Medulla oblongata (tissue), 1 donor: Measurements from ENCODE around the gene DGKG.

Experiments
- DNase-seq: peaks from one replicate; pipeline ENCODE4 v3.0.0-alpha.2; 2015; ENCODE audit errors: extremely low spot score

Gene DGKG

DNA sequence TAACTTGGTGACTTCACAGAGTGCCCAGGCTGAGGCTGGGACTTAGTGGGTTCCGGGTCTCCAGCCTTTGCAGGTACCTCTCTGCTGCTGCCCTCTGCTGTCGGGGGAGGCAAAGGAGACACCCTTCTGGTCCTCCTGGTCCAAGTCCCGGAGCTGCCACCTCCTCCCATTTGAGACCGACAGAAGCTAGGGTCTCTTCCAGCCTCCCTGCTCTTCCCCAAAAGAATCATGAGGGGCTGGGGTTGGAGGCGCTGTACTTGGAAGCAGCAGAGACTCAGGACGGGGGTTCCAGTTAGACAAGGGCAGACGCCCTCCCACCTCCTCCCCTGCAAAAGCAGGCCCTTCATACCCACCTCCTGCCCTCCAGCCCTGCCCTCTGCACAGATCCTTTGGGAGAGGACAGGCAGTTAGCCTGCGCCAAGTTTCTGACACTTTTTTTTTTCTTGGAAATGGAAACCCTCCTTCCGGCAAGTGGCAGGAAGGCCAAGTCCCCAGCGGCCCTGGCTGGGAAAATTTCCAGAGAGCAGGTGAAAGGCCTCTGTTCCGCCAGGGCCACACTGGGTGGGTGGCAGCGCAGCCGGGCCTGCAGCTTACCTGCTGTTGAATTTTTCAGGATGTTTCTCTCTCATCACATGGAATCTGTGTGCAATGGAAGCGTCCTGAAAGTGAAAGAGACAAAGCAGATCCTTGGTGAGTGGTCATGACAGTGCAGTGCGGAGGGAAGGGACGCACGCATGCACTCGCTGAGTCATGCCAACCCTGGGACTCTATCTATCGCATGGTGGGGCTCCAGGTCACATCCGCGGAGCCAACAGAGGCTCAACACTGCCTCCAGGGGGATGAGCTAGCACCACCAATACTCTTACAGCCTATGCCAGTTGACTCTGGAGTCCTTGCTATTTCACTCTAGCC lies 119.9 kb downstream of the DGKG start:
- peak; percentile 92 for DNase-seq

DNA sequence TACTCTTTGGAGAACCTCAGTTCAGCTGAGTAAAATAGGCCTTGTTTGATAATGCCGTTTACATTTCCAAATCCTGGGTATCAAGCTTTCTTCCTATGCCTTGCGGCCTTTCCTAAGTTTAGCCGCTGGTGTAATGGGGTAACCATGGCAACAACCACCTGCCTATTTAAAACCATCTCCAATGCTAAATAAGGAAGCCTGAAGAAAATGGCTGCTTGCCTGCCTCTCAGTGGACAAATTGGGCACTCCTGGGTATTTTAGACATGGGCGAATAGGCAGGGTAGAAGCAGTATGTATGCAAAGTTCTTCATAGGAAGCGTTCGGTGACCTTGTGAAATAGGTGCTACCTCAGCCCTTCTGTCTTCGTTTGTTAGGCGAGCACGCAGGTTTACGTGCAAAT lies 122.7 kb downstream of the DGKG start:
- no peak for DNase-seq

DNA sequence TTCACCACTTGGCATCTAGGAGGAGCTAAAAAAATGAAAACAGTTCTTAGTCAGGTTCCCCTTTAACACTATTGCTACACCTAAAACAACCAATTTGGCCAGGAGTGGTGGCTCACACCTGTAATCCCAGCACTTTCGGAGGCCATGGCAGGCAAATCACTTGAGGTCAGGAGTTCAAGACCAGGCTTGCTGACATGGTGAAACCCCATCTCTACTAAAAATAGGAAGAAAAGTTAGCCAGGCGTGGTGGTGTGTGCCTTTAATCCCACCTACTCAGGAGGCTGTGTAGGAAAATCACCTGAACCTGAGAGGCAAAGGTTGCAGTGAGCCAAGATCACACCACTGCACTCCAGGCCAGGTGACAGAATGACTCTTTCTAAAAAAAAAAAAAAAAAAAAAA lies 124.1 kb downstream of the DGKG start:
- DNase-seq: no peak

DNA sequence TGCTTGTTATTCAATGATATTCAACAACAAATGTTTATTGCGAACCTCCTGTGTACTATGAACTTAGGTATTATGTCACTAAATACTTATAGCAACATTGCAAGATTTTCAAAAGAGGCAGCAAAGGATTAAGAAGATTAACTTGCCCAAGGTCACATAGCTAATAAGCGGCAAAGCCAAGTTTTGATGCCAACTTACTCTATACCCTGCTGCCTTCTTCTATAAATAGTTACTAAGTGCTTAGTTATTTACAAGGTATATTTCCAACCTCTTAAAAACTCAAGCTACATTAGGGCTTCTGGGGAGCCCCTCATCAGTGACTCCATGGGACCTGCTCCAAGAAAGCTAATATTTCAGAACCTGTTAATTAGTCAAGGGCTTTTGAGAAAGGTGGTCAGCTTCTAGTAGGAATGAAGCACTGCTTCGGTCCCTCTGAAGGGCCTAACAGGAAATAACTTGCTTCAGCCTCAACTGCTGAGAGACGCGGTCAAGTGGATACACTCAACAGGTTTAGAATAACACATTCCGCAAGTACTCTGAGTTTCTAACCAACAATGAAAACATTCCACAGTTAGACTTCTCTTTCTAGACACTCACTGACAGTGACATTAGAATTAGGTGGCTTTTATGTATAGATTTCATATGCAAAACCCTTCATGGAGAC lies 125.5 kb downstream of the DGKG start:
- DNase-seq: no peak

DNA sequence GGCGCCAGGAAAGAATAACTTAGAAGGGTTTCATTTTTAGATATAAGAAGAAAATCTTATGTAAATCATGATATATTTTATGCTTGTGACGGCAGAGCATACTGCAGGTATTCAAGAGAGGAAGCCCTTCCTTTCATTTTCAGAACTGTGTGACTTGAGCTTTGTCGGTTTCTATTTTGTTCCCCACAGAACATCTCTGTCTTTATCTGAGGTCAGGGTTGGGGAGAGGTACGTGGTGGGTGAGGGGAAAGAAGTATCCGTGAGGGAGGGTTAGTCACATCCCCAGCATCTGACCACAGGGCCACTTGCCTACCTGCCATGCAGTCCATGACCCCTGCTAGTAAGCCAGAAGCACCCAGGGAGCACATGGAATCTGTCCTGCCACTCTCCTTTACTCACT lies 126.5 kb downstream of the DGKG start:
- no peak for DNase-seq

DNA sequence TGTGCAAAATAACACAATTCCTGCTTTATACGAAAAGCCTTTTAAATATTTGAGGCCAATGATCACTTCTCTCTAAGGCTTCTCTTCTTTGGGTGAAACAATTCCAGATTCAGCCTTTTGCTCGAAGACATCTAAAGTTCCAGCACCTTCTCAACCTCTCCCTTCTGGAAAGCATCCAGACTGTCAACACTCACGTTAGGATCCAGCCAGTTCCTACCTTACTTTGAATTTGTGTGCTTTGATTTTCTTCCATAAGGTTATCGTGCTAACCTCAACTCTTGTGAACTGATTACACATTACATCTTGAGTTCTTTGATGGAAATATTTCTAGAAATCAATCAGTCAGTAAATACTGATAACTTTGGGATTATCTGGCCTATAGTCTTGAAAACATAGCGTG lies 127.9 kb downstream of the DGKG start:
- no peak for DNase-seq

DNA sequence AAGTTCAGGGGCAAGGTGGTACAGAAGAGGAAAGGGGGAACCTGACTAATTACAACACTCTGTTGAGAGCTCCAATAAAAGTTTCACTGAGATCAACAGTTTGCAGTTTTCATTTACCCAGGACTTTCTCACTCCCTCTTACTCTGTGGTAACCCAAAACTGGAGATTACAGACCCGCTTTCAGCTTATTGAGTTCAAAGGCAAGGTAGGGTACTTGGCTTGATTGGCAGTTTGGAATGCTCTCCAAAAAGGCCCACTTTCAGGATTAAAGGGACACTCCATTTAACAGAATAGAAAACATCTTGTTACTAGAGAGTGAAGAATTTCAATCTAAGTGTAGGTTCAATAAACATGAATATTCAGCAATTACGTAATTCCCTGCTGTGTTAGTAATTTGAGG lies 135.6 kb downstream of the DGKG start:
- DNase-seq: no peak

DNA sequence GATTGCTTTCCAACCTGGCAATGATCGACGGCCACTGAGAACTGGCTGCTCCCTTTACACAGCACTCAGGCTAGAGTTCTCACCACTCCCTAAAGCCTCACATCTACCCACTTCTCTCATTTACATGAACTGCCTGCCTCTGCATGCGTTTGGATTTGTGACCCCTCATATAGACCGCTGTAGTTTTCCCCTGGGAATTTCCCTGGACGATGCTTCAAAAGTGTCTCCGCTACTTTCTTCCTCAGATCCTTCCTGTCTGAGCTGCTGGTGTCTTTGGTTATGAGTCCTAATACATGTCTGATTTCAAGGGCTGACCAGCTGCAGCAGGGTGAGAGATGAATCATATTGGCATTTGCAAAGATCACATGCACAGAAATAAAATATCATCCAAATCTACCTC lies 136.4 kb downstream of the DGKG start:
- DNase-seq: no peak

DNA sequence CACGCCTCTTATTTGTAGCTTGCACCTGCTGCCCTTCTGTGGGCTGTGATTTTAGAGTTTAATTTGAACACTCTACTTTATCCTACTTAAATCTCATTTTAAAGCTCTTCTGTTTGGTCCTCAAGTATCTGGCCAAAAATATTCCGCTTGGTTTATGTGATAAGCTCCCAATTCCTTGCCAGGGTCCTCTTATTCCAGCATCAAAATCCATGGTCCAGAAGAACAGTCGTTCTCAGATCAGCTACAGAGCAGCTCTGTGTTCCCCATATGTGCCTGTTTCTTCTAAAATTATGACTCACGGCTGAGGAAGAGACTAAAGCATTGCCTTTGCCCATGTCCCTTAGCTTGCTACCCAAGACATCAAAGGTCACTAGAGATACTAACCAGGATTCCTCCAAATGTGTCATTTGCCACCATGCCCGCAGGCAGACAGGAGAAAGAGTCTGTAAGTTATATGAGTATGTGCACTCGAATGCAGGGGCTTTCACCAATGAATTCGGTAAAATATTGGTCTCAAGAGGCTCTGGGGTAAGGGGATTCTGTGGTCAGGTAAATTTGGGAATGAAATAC lies 137.9 kb downstream of the DGKG start:
- no peak for DNase-seq

DNA sequence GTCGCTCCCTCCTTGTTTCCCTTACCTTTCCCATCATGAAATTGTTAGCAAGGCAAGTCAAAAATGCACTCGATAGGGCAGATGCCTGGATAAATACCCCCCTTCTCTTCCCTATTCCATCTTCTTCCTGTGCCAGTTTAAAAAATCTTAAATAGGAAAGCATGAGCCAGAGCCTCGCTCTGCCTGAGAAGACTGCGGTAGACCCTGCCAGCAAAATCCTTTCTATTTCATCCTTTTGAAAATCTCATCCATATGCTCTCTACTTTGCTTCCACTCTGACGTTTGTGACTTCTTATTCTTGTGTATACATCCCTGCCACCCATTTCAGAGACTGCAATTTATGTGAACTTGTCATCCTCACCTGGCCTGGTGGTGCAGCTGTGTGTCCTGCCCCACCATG lies 138.6 kb downstream of the DGKG start:
- no peak for DNase-seq

DNA sequence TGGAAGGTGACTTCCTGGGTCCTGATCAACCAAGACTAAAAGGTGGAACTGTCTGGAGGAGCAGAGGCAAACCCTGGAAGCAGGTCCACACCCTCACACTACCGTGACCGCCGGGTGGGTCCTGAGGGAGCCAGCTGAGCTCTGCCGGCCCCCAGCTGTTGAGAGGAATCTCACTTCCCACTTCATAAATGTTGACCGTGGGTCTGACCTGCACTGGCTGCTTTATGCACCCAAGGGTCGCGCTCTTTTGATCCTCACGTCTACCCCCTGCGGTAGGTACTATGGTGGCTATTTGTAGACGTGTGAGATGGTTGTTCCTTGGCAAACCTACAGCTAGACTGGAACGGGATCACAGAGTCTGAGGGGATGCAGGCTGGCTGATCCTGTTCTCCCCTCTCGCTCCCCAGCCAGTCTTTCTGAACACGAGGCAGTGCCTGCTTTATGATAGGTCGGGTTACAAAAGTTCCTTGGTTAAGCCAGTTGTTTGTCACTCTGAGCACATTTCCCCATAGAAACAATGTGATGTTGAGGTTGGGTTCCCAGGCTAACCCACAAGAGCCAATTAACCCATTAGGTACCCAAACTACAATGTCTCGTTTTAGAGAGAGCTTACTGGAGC lies 140.2 kb downstream of the DGKG start:
- no peak for DNase-seq

DNA sequence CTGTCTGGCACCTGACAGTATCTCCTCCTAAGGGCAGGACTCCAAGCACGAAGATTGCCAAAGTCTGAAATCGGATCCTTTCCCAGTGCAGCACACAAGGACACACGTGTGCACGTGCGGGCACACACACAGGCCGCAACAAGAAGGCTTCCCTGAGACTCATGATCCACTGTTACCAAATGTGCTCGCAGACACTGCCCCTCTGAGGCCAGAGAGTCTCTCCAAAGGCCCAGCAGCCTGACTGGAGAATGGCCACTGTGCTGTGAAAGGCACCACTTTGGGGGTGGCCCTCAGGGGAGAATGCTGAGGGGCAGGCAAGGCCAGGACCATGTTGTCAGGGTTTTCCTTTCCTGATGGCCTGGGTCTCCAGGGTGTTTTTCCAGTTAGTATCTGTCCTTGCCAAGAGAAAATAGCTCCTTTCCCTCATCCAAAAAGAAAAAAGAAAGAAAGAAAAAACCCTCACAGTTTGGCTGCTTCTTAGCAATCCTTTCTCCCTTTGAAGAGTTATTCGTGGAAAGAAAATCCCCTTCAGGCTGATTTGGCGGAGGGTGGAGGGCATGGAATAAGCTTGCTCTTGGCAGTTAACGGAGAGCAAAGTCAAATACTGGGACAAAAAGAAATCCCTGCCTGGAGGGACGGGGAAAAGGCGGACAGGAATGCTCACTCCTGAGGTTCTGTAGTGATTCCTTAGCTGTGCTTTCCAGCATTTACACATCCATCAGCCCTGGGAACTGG lies 141.0 kb downstream of the DGKG start:
- peak; percentile 90 for DNase-seq

DNA sequence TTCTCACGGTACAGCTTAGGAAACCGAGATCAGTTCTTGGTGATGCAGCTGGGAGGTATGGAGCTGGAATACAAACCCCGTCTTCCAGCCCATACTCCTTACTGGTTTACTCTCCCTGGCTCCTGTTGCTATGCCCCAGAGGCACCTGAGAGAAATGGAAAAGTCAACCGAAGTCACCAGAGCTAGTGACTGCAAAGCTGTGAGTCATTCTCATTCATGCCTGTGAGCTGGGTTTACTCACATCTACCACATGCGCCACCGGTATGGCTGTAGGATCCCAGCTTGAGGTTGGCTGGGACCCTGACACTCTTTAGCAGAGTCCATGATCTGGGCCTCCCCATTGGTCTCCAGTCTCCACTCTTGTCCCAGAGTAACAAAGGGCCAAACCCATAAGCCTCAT lies 141.7 kb downstream of the DGKG start:
- DNase-seq: no peak

DNA sequence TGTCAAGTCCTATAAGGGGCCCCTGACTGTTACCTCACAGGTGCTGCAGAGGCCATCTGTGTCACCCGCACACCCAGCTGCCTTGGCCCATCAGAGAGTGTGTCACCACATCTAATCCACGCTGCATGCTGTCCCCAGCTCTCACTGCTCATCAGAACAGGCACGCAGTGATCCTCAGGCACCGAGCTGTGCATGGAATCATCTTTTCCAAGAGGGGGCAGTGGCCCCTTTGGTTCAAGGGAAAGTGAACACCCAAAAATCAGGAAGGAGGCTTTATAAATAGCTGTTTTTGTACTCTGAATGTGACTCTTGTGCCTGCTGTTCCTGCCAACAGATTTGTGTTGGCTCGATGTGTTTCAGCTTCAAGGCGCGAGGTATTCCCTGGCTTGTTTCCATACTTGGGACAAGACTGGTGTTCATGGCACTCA lies 142.8 kb downstream of the DGKG start:
- peak; percentile 49 for DNase-seq

DNA sequence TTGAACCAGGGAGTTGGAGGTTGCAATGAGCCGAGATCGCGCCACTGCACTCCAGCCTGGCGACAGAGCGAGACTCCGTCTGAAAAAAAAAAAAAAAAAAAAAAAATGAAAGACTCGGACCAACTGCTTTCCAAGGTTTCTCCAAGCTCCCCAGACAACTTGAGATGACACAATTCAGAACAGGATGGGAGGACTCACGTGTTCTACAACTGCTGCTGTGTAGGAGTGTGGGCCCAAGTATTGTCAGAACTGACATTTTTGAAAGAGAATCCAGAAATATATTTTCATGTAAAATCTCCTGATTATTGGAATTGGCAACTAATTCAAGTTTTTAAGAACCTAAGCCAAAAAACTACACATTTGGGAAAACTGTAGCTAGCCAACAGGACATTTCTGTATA lies 143.6 kb downstream of the DGKG start:
- no peak for DNase-seq

DNA sequence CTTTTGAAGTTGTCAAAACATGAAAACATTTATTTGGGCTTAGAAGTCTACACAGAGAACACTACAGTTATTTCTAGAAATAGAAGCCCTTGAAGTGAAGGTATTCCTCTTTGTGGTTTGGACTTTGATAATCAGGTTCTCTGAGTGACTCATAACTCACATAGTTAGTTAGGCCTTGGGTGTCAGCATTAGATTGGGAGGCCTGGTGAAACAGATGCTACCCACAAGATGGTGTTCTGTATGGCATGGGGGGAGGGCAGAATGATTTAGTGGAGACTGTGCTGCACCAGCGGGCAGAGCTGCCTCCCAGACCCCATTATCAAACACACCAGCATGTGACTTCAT lies 144.2 kb downstream of the DGKG start:
- DNase-seq: no peak

DNA sequence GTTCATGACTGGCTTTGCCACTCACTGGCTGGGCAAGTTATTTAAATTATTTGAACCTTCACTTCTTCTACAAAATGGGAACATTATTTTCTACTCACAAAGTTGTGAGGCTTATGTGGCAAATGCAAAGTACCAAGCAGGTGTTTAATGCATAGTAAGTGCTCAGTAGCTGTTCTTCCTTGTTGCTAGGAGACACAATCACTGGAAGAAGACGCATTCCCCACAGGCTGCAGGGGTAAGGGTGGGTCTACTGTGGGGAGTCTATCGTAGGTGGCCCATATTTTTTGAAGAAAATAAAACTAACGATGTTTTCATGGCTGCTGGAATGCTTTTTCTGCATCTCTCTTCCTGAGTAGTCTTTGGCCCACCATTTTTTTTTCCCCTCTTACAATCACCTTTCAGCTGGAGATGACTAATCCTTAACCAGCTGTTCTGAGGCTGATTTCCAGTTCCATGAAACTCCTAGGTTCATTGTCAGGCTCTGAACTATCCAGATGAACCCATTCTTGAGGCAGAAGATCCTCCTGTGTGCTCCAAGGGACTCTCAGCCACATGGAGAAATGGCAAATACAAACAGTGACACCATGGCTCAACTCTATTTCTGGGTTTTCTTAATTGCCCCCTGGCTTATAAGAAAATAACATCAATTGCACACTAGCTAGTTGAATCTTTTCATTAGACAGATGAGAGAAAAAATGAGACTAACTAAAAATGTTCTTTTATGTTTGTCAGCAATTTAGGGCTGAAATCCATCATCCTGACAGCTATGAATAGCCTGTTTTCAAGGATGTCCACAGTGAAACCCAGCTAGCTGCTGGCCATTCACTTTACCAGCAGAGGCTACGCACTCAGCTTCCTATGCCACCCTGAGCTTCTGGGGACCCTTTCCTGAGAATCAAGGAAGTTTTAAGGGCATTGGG lies 144.9 kb downstream of the DGKG start:
- DNase-seq: no peak

DNA sequence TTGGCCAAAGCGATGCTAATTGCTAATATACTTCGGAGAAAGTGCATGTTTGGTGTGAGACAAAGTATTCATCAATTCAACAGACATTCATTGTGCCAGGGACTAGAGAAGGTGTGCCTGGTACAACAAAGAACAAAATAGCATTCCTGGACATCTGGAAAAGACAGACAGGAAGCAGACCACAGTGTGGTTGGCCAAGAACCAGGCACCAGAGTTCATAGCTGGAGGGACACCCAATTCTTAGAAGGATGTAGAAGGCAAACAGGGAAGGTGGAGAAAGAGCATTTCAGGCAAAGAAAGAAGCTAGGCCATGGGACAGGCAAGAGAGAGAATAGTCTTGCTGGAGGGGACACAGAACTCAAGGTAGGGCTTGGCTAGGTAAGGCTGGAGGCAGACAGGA lies 147.4 kb downstream of the DGKG start:
- no peak for DNase-seq

DNA sequence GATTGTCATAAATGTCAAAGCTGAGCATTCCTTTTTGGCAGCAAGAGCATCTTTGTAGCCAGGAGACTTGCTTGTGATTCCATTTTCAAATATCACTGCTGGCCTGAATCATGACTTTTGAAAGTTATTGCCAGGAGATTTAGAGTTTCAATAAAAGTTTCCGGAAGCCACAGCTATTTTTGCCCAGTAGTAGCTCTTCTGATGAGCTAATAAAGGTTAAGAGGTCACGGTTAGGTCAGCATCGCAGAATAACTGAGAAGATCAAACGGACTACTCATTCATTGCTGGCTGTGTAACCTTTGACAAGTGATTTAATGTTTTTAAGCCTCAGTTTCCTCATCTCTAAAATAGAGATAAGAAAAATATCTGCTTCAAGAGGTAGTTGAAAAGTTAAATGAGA lies 148.1 kb downstream of the DGKG start:
- DNase-seq: no peak

DNA sequence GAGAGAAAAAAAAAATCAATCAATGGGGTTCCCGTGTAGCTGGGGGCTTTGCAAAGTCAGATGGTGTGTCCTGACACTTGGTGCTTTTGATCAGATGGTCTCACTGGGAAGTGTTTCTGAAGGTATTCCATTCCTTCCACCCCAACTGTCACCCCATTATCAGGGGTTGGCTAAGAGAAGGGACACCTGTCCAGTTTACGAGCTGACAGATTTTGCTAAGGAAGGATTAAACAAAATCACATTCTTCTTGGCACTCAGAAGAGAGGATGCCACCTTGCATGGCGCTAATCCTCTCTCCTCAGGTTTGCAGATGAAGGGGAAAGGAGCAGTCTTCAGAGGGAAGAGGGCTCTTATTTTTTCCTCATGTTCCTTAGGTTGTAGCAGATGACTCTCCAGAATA lies 149.4 kb downstream of the DGKG start:
- DNase-seq: no peak
